ENCODE measurements around the gene ALDH7A1.

- no peak for TF ChIP-seq PATZ1 (CRISPR knock-in tag; IDR thresholded peaks at IDR 0.05; ENCODE audit: borderline replicate concordance)
- no peak for TF ChIP-seq BACH2 (CRISPR knock-in tag; IDR thresholded peaks at IDR 0.05; ENCODE audit: borderline replicate concordance)
- TF ChIP-seq ZNF8 (CRISPR knock-in tag; IDR thresholded peaks at IDR 0.05): no peak
- no peak for TF ChIP-seq ZFP30 (CRISPR knock-in tag; IDR thresholded peaks at IDR 0.05)
- no peak for TF ChIP-seq RARB (CRISPR knock-in tag; IDR thresholded peaks at IDR 0.05)
- TF ChIP-seq ZFP3 (CRISPR knock-in tag; IDR thresholded peaks at IDR 0.05): no peak
- TF ChIP-seq CREB5 (CRISPR knock-in tag; IDR thresholded peaks at IDR 0.05; ENCODE audit: low read depth): no peak
- TF ChIP-seq TCF4 (CRISPR knock-in tag; IDR thresholded peaks at IDR 0.05; ENCODE audit: borderline replicate concordance): no peak
- TF ChIP-seq ARNTL (CRISPR knock-in tag; IDR thresholded peaks at IDR 0.05; ENCODE audit: borderline replicate concordance, low read depth): no peak
- no peak for TF ChIP-seq ISL1 (CRISPR knock-in tag; IDR thresholded peaks at IDR 0.05)
- no peak for TF ChIP-seq OSR1 (CRISPR knock-in tag; IDR thresholded peaks at IDR 0.05)
These were observed 95.1 kb downstream of the ALDH7A1 start for GRCh38 chr5:126499853-126500342.

All from SK-N-SH treated with all-trans-retinoic acid at 6 μM for 48 hours (cell line).